Panc1 (cell line): ENCODE results near the gene TP53BP1. TPM values are rescaled to one million over a fixed set of nuclear protein-coding genes. Genes with fewer than 3 reads are reported as not detected.

Experiments
- ATAC-seq: fragments of 200-7000 bp; cut with Tn5 transposase; 2 replicates; pipeline ENCODE4 v1.9.1; 2020; ENCODE audit warnings: mild to moderate bottlenecking, moderate library complexity
- BruUV-seq: library from RNA; stranded (reverse); fragments of 400-500 nt; replicated peaks from 2 replicates; lab custom pipeline; 2021; lab: Mats Ljungman, UMichigan
- CTCF ChIA-PET: fragments of 300-600 bp; sonication (Branson Sonifier 250); formaldehyde crosslinking; loops from one replicate; lab custom pipeline; 2022; ENCODE audit warnings: antibody characterized with exemption; lab: Charles Lee
- POLR2A ChIA-PET: fragments of 300-600 bp; sonication (Branson Sonifier 250); formaldehyde crosslinking; loops from one replicate; lab custom pipeline; 2022; ENCODE audit warnings: antibody characterized with exemption; lab: Charles Lee
- DNase-seq: peaks from one replicate; pipeline ENCODE4 v3.0.0-alpha.2; 2010; ENCODE audit warnings: low read depth, low spot score
- H3K27ac ChIP-seq: 2 replicates; pipeline ENCODE4 v1.5.1; 2011; ENCODE audit warnings: mild to moderate bottlenecking, low read length, inconsistent platforms
- H3K27me3 ChIP-seq: fragments of 200-500 bp; sonication (Bioruptor generic); 2 replicates; pipeline ENCODE4 v1.6.0; 2014; ENCODE audit warnings: low read length, inconsistent platforms; ENCODE audit not compliant: control insufficient read depth, insufficient read depth
- H3K36me3 ChIP-seq: fragments of 200-500 bp; sonication (Bioruptor generic); 2 replicates; pipeline ENCODE4 v1.5.1; 2014; ENCODE audit warnings: inconsistent platforms, mild to moderate bottlenecking, low read length, moderate library complexity; ENCODE audit not compliant: control insufficient read depth, insufficient read depth
- H3K4me1 ChIP-seq: 2 replicates; pipeline ENCODE4 v1.5.1; 2011; ENCODE audit warnings: inconsistent platforms, mild to moderate bottlenecking, low read length, moderate library complexity; ENCODE audit not compliant: control insufficient read depth, insufficient read depth
- H3K4me3 ChIP-seq, 2 experiments: 2 replicates each; pipeline ENCODE4 v1.5.1; 2011 to 2012; ENCODE audit warnings: low read depth in 2 of 2, low read length in 2 of 2, mild to moderate bottlenecking in 2 of 2, inconsistent platforms in 1 of 2, moderate library complexity in 1 of 2
- H3K9me3 ChIP-seq: fragments of 200-500 bp; sonication (Bioruptor generic); 2 replicates; pipeline ENCODE4 v1.5.1; 2014; ENCODE audit warnings: low read depth, mild to moderate bottlenecking, inconsistent platforms, low read length, moderate library complexity; ENCODE audit not compliant: control insufficient read depth, insufficient read depth
- CTCF ChIP-seq: fragments of 450-650 bp; IDR thresholded peaks from 2 replicates; pipeline ENCODE4 v1.5.1; 2017; ENCODE audit warnings: mild to moderate bottlenecking
- POLR2AphosphoS5 ChIP-seq: IDR thresholded peaks from 2 replicates; pipeline ENCODE4 v1.6.1; 2012; ENCODE audit warnings: mild to moderate bottlenecking, low read depth, low read length, moderate library complexity
- REST ChIP-seq, 2 experiments: IDR thresholded peaks; 2 replicates each; pipeline ENCODE4 v1.6.1; 2011 to 2012; ENCODE audit warnings: low read depth in 2 of 2, control low read depth in 1 of 2, low read length in 1 of 2, mild to moderate bottlenecking in 1 of 2, moderate library complexity in 1 of 2; ENCODE audit not compliant: insufficient read depth in 1 of 2
- SIN3A ChIP-seq: IDR thresholded peaks from 2 replicates; pipeline ENCODE4 v1.6.1; 2012; ENCODE audit warnings: low read depth, mild to moderate bottlenecking, low read length, moderate library complexity, borderline replicate concordance; ENCODE audit not compliant: insufficient read depth
- TCF7L2 ChIP-seq: IDR thresholded peaks from 2 replicates; pipeline ENCODE4 v1.6.1; 2011; ENCODE audit warnings: mild to moderate bottlenecking, low read depth, low read length, inconsistent platforms
- in situ Hi-C: cut with HindIII; loops from 2 replicates; pipeline ENCODE4 v1.10.0; 2016; ENCODE audit warnings: low sequenced_read_pairs, low pct_unique_long_range_greater_than_20kb
- intact Hi-C: fragments of 100-400 bp; cut with micrococcal nuclease; formaldehyde crosslinking; loops from one replicate; pipeline ENCODE4 v1.10.0; 2022; ENCODE audit not compliant: unreplicated experiment
- total RNA-seq: library from RNA; stranded (reverse); gene quantifications from one replicate; pipeline ENCODE4 v1.2.1, GENCODE V29; 2021; ENCODE audit not compliant: unreplicated experiment

The TP53BP1 gene
- total RNA-seq, 1 experiment from 2014 or later, result 80.3 TPM

GRCh38 chr15:43408789-43409188, 84.2 kb downstream of the TP53BP1 start:
- H3K36me3 ChIP-seq, result peaks cover 52% of the 10 kb centered on the region
- ChIA-PET POLR2A (no interaction called here), CTCF (no interaction called here)
- no peaks in the 10 kb centered on the region for H3K27me3 ChIP-seq
- no peak for TF ChIP-seq POLR2AphosphoS5
- TF ChIP-seq TCF7L2, result no peak
- no peak for TF ChIP-seq SIN3A
- no peak for TF ChIP-seq CTCF
- no peak for TF ChIP-seq REST (IDR thresholded peaks at IDR 0.05; ENCODE audit: insufficient read depth in 1 of 2, low read depth in 2 of 2, low read length in 1 of 2)
- in situ Hi-C loops, result no loop called here
- H3K27ac ChIP-seq, result no peak overlapping the region
- DNase-seq (no peak), ATAC-seq (no peak)
- H3K4me3 ChIP-seq, result no peak overlapping the region
- no peaks in the 10 kb centered on the region for H3K4me1 ChIP-seq
- no TSS peak for BruUV-seq
- intact Hi-C loops, result no loop called here
- no peaks in the 10 kb centered on the region for H3K9me3 ChIP-seq

- ChIA-PET POLR2A (no interaction called here), CTCF (no interaction called here)
- no peak for TF ChIP-seq POLR2AphosphoS5
- no peak for TF ChIP-seq SIN3A
- no peak for TF ChIP-seq TCF7L2
- TF ChIP-seq CTCF, result no peak
- no peak for TF ChIP-seq REST (IDR thresholded peaks at IDR 0.05; ENCODE audit: insufficient read depth in 1 of 2, low read depth in 2 of 2, low read length in 1 of 2)
These were observed 86.1 kb downstream of the TP53BP1 start for GRCh38 chr15:43406808-43407207.

More at GRCh38 chr15:43406808-43407207, 86.1 kb downstream of the TP53BP1 start:
- Histone ChIP-seq H3K27ac (no peak overlapping the region), H3K9me3 (no peaks in the 10 kb centered on the region), H3K27me3 (no peaks in the 10 kb centered on the region), H3K36me3 (peaks cover 50% of the 10 kb centered on the region), H3K4me1 (no peaks in the 10 kb centered on the region), H3K4me3 (no peak overlapping the region)
- intact Hi-C loops, result no loop called here
- in situ Hi-C loops, result no loop called here
- ATAC-seq (no peak), DNase-seq (no peak)
- BruUV-seq, result TSS peak; percentile 29
